ENCODE results near the gene OGFR.

OGFR gene

DNA sequence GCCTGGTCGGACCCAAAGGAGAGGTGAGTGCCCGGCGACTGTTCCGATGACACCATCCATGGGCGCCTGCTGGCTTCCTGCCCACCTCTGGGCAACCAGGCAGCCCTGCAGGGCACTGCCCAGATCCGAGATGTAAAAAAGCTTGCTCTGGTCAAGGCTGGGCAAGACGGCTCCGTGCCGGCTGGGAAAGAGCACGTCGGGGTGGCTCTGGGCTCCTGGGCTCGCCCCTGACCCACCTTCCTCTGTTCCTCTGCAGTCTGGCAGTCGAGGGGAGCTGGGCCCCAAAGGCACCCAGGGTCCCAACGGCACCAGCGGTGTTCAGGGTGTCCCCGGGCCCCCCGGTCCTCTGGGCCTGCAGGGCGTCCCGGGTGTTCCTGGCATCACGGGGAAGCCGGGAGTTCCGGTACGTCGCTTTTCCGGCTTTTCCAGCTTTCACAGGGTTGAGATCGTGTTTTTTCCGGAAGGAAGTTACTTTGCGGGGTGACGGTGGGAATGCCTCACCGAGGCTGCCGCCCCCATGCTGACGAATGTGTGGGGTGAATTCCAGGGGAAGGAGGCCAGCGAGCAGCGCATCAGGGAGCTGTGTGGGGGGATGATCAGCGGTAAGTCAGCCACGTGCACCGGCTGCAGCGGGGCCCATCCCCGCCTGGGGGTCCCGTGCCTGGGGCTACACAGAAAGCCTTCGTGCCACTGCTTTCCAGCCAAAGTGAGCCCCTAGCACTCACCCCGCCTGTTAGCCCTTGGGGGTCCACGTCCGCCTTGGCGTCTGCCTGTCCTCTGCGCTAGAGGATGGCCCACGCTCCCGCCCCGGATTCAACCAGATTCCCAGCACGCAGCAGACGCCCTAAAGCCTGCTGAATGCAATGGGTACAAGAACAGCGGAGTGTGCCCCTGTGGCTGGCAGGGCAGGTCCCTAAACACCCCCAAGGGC, 31.6 kb downstream of the OGFR start:
- no peaks in the 10 kb centered on the region for H3K9me3 ChIP-seq (ENCODE audit: insufficient read depth, low read depth, low read length)
- peaks cover 53% of the 10 kb centered on the region for H3K36me3 ChIP-seq (ENCODE audit: insufficient read depth, low read length)
- no peaks in the 10 kb centered on the region for H3K27me3 ChIP-seq (ENCODE audit: insufficient read depth, low read length)
- no peak overlapping the region for H3K4me3 ChIP-seq (ENCODE audit: low read length)
- no peak overlapping the region for H3K27ac ChIP-seq (ENCODE audit: low read depth, low read length)
- H3K9ac ChIP-seq (ENCODE audit: low read depth, low read length) = no peak overlapping the region; the same call in 1 of the 2 replicates
- 90% methylated on average over 52 of the region's 52 CpGs for WGBS
- peaks cover 12% of the 10 kb centered on the region for H3K4me1 ChIP-seq (ENCODE audit: insufficient read depth, low read length)

DNA sequence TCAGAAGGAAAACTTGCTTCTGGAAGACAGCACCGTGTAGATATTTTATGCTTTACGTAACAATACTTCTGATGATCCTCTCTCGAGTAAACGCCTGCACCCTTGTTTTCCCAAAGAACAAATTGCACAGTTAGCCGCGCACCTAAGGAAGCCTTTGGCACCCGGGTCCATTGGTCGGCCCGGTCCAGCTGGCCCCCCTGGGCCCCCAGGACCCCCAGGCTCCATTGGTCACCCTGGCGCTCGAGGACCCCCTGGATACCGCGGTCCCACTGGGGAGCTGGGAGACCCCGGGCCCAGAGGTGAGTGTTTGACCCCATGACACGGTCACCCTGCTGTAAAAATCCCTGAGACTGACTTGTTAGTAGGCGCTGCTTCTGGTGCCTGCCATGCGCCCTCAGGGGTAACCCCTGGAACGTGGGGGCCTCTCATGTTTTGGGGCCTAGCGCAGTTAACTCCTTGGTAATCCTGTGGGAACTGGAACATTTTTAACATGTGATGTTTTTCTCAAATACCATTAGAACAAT, 32.4 kb downstream of the OGFR start:
- no peaks in the 10 kb centered on the region for H3K9me3 ChIP-seq (ENCODE audit: insufficient read depth, low read depth, low read length)
- peaks cover 51% of the 10 kb centered on the region for H3K36me3 ChIP-seq (ENCODE audit: insufficient read depth, low read length)
- no peak overlapping the region for H3K9ac ChIP-seq (ENCODE audit: low read depth, low read length)
- H3K4me3 ChIP-seq (ENCODE audit: low read length) = no peak overlapping the region
- peaks cover 11% of the 10 kb centered on the region for H3K4me1 ChIP-seq (ENCODE audit: insufficient read depth, low read length)
- 96% methylated on average over 19 of the region's 19 CpGs for WGBS
- no peak overlapping the region for H3K27ac ChIP-seq (ENCODE audit: low read depth, low read length)
- no peaks in the 10 kb centered on the region for H3K27me3 ChIP-seq (ENCODE audit: insufficient read depth, low read length)

DNA sequence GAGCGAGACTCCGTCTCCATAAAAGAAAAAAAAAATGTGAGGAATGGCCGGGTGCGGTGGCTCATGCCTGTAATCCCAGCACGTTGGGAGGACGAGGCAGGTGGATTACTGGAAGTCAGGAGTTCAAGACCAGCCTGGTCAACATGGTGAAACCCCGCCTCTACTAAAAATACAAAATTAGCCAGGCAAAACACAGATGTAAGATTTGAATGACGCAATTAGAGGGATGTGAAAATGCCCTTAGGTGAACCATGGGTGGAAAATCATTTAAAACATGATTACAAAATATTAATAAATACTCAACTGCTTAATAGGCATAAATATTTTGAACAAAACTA, 33.1 kb downstream of the OGFR start:
- H3K4me3 ChIP-seq (ENCODE audit: low read length) = no peak overlapping the region
- peaks cover 3% of the 10 kb centered on the region for H3K4me1 ChIP-seq (ENCODE audit: insufficient read depth, low read length)
- no peaks in the 10 kb centered on the region for H3K27me3 ChIP-seq (ENCODE audit: insufficient read depth, low read length)
- peaks cover 50% of the 10 kb centered on the region for H3K36me3 ChIP-seq (ENCODE audit: insufficient read depth, low read length)
- 94% methylated on average over 7 of the region's 8 CpGs for WGBS
- no peak overlapping the region for H3K27ac ChIP-seq (ENCODE audit: low read depth, low read length)
- no peaks in the 10 kb centered on the region for H3K9me3 ChIP-seq (ENCODE audit: insufficient read depth, low read depth, low read length)
- H3K9ac ChIP-seq (ENCODE audit: low read depth, low read length) = no peak overlapping the region

DNA sequence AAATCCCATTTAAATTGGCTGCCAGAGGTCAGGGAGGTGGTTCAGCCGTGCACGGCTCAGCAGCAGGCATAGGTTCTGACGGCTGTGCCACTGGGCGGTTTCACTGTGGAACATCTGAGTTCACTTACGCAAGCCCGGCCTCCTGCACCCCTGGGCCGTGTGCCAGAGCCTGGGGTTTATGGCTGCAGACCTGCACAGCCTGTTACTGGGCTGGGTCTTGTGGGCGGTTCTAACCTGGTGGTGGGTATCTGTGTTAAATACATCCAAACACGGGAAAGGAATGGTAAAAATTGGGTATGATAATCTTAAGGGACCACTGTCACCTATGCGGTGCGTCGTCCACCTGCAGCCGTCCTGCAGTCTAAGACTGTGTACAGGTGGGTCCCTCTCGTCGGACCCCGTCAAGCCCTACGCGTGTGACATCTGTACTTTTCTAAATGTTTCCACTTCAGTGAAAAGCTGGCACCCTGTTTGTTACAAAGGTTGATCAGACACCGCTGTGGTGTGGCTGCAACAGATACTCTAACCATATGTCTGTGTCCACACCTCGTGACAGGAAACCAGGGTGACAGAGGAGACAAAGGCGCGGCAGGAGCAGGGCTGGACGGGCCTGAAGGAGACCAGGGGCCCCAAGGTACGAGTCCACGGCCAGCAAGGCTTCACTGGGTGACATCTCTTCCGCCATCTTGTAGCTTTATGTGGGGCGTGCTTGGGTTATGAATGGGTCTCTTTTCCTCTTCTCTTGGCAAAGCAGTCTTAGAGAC, 33.7 kb downstream of the OGFR start:
- Histone ChIP-seq H3K9me3 (ENCODE audit: insufficient read depth, low read depth, low read length) (no peaks in the 10 kb centered on the region), H3K4me1 (ENCODE audit: insufficient read depth, low read length) (no peaks in the 10 kb centered on the region), H3K27me3 (ENCODE audit: insufficient read depth, low read length) (no peaks in the 10 kb centered on the region), H3K9ac (ENCODE audit: low read depth, low read length) (no peak overlapping the region), H3K27ac (ENCODE audit: low read depth, low read length) (no peak overlapping the region), H3K4me3 (ENCODE audit: low read length) (no peak overlapping the region), H3K36me3 (ENCODE audit: insufficient read depth, low read length) (peaks cover 46% of the 10 kb centered on the region)
- WGBS = 96% methylated on average over 27 of the region's 27 CpGs

DNA sequence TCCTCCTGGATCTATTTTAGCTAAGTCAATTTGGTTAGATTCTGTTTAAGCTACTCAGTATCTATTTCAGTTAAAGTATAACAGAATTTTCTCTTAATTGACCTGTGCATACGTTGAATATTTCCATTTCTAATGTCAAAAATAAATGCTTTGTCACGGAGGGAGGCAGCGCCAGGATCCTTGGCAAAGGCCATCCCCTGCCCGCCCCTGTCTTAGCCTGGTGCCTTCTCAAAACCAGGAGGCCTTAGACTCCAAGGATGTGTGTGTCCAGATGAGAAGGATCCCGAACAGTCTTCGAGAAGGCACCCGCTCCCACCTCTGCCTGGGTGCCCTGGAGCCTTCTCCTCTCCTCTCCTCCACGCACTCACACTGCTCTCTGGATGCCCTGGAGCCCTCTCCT, 34.6 kb downstream of the OGFR start:
- H3K27ac ChIP-seq (ENCODE audit: low read depth, low read length) = no peak overlapping the region
- no peaks in the 10 kb centered on the region for H3K9me3 ChIP-seq (ENCODE audit: insufficient read depth, low read depth, low read length)
- H3K9ac ChIP-seq (ENCODE audit: low read depth, low read length) = no peak overlapping the region
- peaks cover 44% of the 10 kb centered on the region for H3K36me3 ChIP-seq (ENCODE audit: insufficient read depth, low read length)
- H3K27me3 ChIP-seq (ENCODE audit: insufficient read depth, low read length) = no peaks in the 10 kb centered on the region
- H3K4me1 ChIP-seq (ENCODE audit: insufficient read depth, low read length) = no peaks in the 10 kb centered on the region
- 93% methylated on average over 8 of the region's 8 CpGs for WGBS
- no peak overlapping the region for H3K4me3 ChIP-seq (ENCODE audit: low read length)

DNA sequence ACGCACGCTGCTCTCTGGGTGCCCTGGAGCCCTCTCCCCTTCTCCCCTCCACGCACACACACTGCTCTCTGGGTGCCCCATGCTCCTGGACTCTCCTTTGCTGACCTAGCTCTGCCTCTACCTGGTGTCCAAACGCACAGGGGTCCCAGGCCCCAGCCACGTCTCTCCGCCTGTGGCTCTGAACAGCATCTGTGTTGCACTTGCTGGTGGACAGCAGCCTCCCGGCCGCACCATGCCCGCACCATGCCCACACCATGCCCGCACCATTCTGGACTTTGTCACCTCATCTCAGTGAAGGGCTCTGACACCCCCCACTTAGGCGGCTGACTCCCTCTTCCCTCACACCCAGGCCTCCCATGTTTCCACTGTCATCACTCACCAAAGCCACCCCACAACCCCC, 35.2 kb downstream of the OGFR start:
- H3K36me3 ChIP-seq (ENCODE audit: insufficient read depth, low read length) = peaks cover 42% of the 10 kb centered on the region
- no peaks in the 10 kb centered on the region for H3K9me3 ChIP-seq (ENCODE audit: insufficient read depth, low read depth, low read length)
- 93% methylated on average over 11 of the region's 11 CpGs for WGBS

DNA sequence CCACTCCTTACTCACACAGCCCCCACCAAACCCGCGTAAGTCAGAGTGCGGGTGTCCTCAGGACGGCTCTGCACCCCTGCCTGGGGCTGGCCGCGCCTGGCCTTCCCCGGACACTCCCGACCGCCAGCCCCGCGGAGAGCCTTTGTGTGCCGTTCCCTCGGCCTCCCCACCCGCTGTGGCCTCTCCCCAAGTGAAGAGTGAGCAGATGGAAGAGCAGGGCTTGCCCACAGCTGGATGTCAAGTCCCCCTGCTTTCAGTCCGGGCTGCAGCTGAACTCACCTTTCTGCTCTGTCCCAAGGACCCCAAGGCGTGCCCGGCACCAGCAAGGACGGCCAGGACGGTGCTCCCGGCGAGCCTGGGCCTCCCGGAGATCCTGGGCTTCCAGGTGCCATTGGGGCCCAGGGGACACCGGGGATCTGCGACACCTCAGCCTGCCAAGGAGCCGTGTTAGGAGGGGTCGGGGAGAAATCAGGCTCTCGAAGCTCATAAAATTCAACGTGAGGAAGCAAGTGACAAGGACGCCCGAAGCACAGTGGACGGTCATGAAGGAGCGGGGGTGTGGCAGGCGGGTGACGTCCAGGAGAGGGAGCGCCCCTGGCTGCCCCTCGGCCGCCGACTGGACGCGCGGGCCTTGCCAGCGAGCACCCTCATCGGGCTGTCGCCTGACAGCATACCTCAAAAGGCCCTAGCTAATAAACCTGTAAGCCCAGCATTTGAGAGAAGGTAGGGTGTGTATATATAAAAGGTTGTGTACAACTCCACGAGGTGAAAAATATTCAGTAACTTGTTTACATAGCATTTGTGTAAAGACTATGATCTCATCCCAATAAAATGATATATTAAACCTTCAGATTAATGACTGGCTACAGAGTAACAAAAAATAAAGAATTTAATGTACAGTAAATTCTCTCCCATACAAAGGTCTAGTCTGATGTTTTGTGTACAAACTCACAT, 35.9 kb downstream of the OGFR start:
- no peak overlapping the region for H3K4me3 ChIP-seq (ENCODE audit: low read length)
- no peaks in the 10 kb centered on the region for H3K4me1 ChIP-seq (ENCODE audit: insufficient read depth, low read length)
- no peaks in the 10 kb centered on the region for H3K9me3 ChIP-seq (ENCODE audit: insufficient read depth, low read depth, low read length)
- H3K9ac ChIP-seq (ENCODE audit: low read depth, low read length) = peak overlapping the region; percentile 24; the same call in 1 of the 2 replicates
- 91% methylated on average over 44 of the region's 45 CpGs for WGBS
- no peak overlapping the region for H3K27ac ChIP-seq (ENCODE audit: low read depth, low read length)
- no peaks in the 10 kb centered on the region for H3K27me3 ChIP-seq (ENCODE audit: insufficient read depth, low read length)
- peaks cover 42% of the 10 kb centered on the region for H3K36me3 ChIP-seq (ENCODE audit: insufficient read depth, low read length)

More for the DNA sequence above, 35.2 kb downstream of the OGFR start:
- no peaks in the 10 kb centered on the region for H3K4me1 ChIP-seq (ENCODE audit: insufficient read depth, low read length)
- no peak overlapping the region for H3K4me3 ChIP-seq (ENCODE audit: low read length)
- no peaks in the 10 kb centered on the region for H3K27me3 ChIP-seq (ENCODE audit: insufficient read depth, low read length)
- no peak overlapping the region for H3K9ac ChIP-seq (ENCODE audit: low read depth, low read length)
- H3K27ac ChIP-seq (ENCODE audit: low read depth, low read length) = no peak overlapping the region

DNA sequence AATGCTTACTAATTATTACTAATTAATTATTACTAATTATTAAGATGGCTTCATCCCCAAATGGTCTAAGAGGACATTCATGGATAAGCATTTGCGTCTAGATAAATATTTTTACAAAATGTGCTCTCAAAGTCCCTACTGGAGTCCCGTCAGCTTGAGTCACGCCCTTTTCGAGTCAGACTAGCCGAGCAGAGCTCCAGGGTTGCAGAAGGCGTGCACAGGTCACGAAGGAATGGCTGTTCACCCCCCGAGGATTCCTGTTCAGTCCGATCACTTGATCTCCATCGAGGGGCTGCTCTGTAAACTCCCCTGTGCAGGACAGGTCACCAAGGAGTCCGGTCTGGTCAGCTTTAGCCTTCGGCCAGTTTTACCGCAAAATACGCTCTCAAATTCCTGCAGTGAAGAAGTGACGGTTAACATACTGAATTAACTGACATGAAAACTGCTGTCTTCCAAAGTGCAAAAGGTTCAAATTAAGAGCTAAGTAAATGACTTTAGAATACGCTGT, 37.1 kb downstream of the OGFR start:
- no peaks in the 10 kb centered on the region for H3K4me1 ChIP-seq (ENCODE audit: insufficient read depth, low read length)
- H3K27ac ChIP-seq (ENCODE audit: low read depth, low read length) = no peak overlapping the region
- no peaks in the 10 kb centered on the region for H3K9me3 ChIP-seq (ENCODE audit: insufficient read depth, low read depth, low read length)
- H3K27me3 ChIP-seq (ENCODE audit: insufficient read depth, low read length) = no peaks in the 10 kb centered on the region
- no peak overlapping the region for H3K9ac ChIP-seq (ENCODE audit: low read depth, low read length)
- H3K36me3 ChIP-seq (ENCODE audit: insufficient read depth, low read length) = peaks cover 39% of the 10 kb centered on the region
- no peak overlapping the region for H3K4me3 ChIP-seq (ENCODE audit: low read length)
- 94% methylated on average over 15 of the region's 16 CpGs for WGBS

DNA sequence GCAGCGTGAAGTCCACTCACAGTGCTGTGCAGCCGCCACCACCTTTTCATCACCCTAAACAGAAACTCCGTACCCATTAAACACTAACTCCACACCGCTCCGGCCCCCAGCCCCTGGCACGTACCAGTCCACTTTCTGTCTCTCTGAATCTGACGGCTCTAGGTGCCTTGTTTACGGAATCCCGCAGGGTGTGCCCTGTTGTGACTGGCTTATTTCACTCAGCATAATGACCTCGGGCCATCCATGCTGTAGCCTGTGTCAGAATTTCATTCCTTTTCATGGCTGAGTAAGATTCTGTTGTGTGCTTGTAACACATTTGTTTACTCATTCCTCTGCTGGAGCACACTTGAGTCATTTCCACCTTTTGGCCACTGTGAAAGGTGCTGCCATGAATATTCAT, 39.0 kb downstream of the OGFR start:
- H3K27ac ChIP-seq (ENCODE audit: low read depth, low read length) = no peak overlapping the region
- H3K9ac ChIP-seq (ENCODE audit: low read depth, low read length) = no peak overlapping the region
- H3K27me3 ChIP-seq (ENCODE audit: insufficient read depth, low read length) = no peaks in the 10 kb centered on the region
- H3K36me3 ChIP-seq (ENCODE audit: insufficient read depth, low read length) = peaks cover 24% of the 10 kb centered on the region
- H3K4me3 ChIP-seq (ENCODE audit: low read length) = no peak overlapping the region
- no peaks in the 10 kb centered on the region for H3K9me3 ChIP-seq (ENCODE audit: insufficient read depth, low read depth, low read length)
- H3K4me1 ChIP-seq (ENCODE audit: insufficient read depth, low read length) = no peaks in the 10 kb centered on the region
- WGBS = 96% methylated on average over 10 of the region's 10 CpGs

DNA sequence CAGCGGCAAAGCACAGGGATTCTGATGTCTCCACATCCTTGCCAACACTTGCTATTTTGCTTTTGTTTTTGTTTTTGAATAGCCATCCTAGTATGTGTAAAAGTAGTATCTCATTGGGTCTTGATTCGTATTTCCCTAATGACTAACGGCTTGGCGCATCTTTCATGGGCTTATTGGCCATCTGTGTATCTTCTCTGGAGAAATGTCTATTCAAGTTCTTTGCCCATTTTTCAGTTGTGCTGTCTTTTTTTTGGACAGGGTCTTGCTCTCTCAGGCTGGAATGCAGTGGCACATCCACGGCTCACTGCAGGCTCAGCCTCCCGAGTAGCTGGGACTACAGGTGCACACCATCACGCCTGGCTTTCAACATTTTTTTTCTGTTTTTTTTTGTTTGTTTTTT, 39.5 kb downstream of the OGFR start:
- Histone ChIP-seq H3K9me3 (ENCODE audit: insufficient read depth, low read depth, low read length) (no peaks in the 10 kb centered on the region), H3K27me3 (ENCODE audit: insufficient read depth, low read length) (no peaks in the 10 kb centered on the region), H3K36me3 (ENCODE audit: insufficient read depth, low read length) (peaks cover 26% of the 10 kb centered on the region), H3K27ac (ENCODE audit: low read depth, low read length) (no peak overlapping the region), H3K9ac (ENCODE audit: low read depth, low read length) (no peak overlapping the region), H3K4me3 (ENCODE audit: low read length) (no peak overlapping the region), H3K4me1 (ENCODE audit: insufficient read depth, low read length) (no peaks in the 10 kb centered on the region)
- 90% methylated on average over 7 of the region's 7 CpGs for WGBS

Measured in HUES64 (cell line).